WTC11 (cell line): ENCODE results near the gene USB1. TPM values are rescaled to one million over a fixed set of nuclear protein-coding genes. Genes with fewer than 3 reads are reported as not detected.
A peak's percentile ranks its signal among the peaks of the same experiment; 100 is the strongest.

Experiments
- ATAC-seq: fragments of 200-7000 bp; cut with Tn5 transposase; 2 replicates; pipeline ENCODE4 v1.10.0; 2021; ENCODE audit warnings: mild to moderate bottlenecking, moderate library complexity
- CTCF ChIA-PET: fragments of 300-600 bp; sonication (Branson Sonifier 250); formaldehyde crosslinking; loops from one replicate; lab custom pipeline; 2021; ENCODE audit warnings: antibody characterized with exemption; lab: Charles Lee
- POLR2A ChIA-PET: fragments of 350-600 bp; sonication (Branson Sonifier 250); formaldehyde crosslinking; loops from one replicate; lab custom pipeline; 2021; ENCODE audit warnings: antibody characterized with exemption; lab: Charles Lee
- DNase-seq: peaks from one replicate; pipeline ENCODE4 v3.0.0; 2021; ENCODE audit warnings: low spot score
- H3K27ac Mint-ChIP-seq: 2 replicates; pipeline ENCODE4 v1.8.0; 2021; ENCODE audit warnings: mixed read lengths
- H3K27me3 Mint-ChIP-seq: 2 replicates; pipeline ENCODE4 v1.8.0; 2021; ENCODE audit warnings: low read depth, mild to moderate bottlenecking, moderate library complexity, mixed read lengths
- H3K36me3 Mint-ChIP-seq: 2 replicates; pipeline ENCODE4 v1.8.0; 2021; ENCODE audit warnings: mixed read lengths
- H3K4me1 Mint-ChIP-seq: 2 replicates; pipeline ENCODE4 v1.8.0; 2022; ENCODE audit warnings: mixed read lengths
- H3K4me3 Mint-ChIP-seq: 2 replicates; pipeline ENCODE4 v1.8.0; 2021; ENCODE audit warnings: mild to moderate bottlenecking, moderate library complexity, mixed read lengths
- H3K9me3 Mint-ChIP-seq: 2 replicates; pipeline ENCODE4 v1.8.0; 2021; ENCODE audit warnings: mixed read lengths
- E2F1 ChIP-seq: sonication (generic); formaldehyde crosslinking; IDR thresholded peaks from 2 replicates; pipeline ENCODE4 v1.8.0; 2022; ENCODE audit warnings: mild to moderate bottlenecking, missing genetic modification reagents
- ESRRA ChIP-seq: sonication (generic); formaldehyde crosslinking; IDR thresholded peaks from 2 replicates; pipeline ENCODE4 v1.8.1; 2022; ENCODE audit warnings: mild to moderate bottlenecking, missing genetic modification reagents, borderline replicate concordance
- ETV6 ChIP-seq: sonication (generic); formaldehyde crosslinking; IDR thresholded peaks from 2 replicates; pipeline ENCODE4 v1.8.1; 2022; ENCODE audit warnings: mild to moderate bottlenecking, missing genetic modification reagents
- FOXP4 ChIP-seq: sonication (generic); formaldehyde crosslinking; IDR thresholded peaks from 2 replicates; pipeline ENCODE4 v1.8.0; 2022; ENCODE audit warnings: mild to moderate bottlenecking, missing genetic modification reagents
- GABPB1 ChIP-seq: sonication (generic); formaldehyde crosslinking; IDR thresholded peaks from 2 replicates; pipeline ENCODE4 v1.8.1; 2023; ENCODE audit warnings: mild to moderate bottlenecking, missing genetic modification reagents
- GTF2I ChIP-seq: fragments of 250-450 bp; sonication (Bioruptor Pico); conservative IDR thresholded peaks from 2 replicates; pipeline ENCODE4 v1.4.0; 2021; ENCODE audit warnings: mild to moderate bottlenecking
- HMGXB4 ChIP-seq: sonication (generic); formaldehyde crosslinking; IDR thresholded peaks from 2 replicates; pipeline ENCODE4 v1.8.1; 2023; ENCODE audit warnings: mild to moderate bottlenecking, moderate library complexity, missing genetic modification reagents
- JAZF1 ChIP-seq: fragments of 250-450 bp; sonication (Bioruptor Pico); IDR thresholded peaks from 2 replicates; pipeline ENCODE4 v1.9.0; 2021; ENCODE audit warnings: moderate library complexity, mild to moderate bottlenecking, inconsistent platforms
- MAX ChIP-seq: sonication (generic); formaldehyde crosslinking; IDR thresholded peaks from 2 replicates; pipeline ENCODE4 v1.8.0; 2022; ENCODE audit warnings: mild to moderate bottlenecking, missing genetic modification reagents
- NFYB ChIP-seq: sonication (generic); formaldehyde crosslinking; conservative IDR thresholded peaks from 2 replicates; pipeline ENCODE4 v1.8.0; 2022; ENCODE audit warnings: low read depth, missing genetic modification reagents
- NR2C2 ChIP-seq: sonication (generic); formaldehyde crosslinking; IDR thresholded peaks from 2 replicates; pipeline ENCODE4 v1.8.0; 2022; ENCODE audit warnings: mild to moderate bottlenecking, missing genetic modification reagents
- PREB ChIP-seq: sonication (generic); formaldehyde crosslinking; IDR thresholded peaks from 2 replicates; pipeline ENCODE4 v1.8.1; 2022; ENCODE audit warnings: mild to moderate bottlenecking, missing genetic modification reagents, moderate library complexity, borderline replicate concordance
- ZNF121 ChIP-seq: sonication (generic); formaldehyde crosslinking; IDR thresholded peaks from 2 replicates; pipeline ENCODE4 v1.8.0; 2023; ENCODE audit warnings: missing genetic modification reagents
- ZNF232 ChIP-seq: sonication (generic); formaldehyde crosslinking; IDR thresholded peaks from 2 replicates; pipeline ENCODE4 v1.8.0; 2022; ENCODE audit warnings: mild to moderate bottlenecking, missing genetic modification reagents
- ZNF423 ChIP-seq: fragments of 250-450 bp; sonication (Bioruptor Pico); IDR thresholded peaks from 2 replicates; pipeline ENCODE4 v2.1.2; 2022; ENCODE audit warnings: mild to moderate bottlenecking, moderate library complexity
- ZNF425 ChIP-seq: fragments of 250-450 bp; sonication (Bioruptor Pico); conservative IDR thresholded peaks from 2 replicates; pipeline ENCODE4 v1.9.0; 2021; ENCODE audit warnings: mild to moderate bottlenecking
- ZNF512 ChIP-seq: sonication (generic); formaldehyde crosslinking; IDR thresholded peaks from 2 replicates; pipeline ENCODE4 v1.8.1; 2022; ENCODE audit warnings: missing genetic modification reagents, borderline replicate concordance
- ZNF532 ChIP-seq: fragments of 250-450 bp; sonication (Bioruptor Pico); IDR thresholded peaks from 2 replicates; pipeline ENCODE4 v1.9.0; 2021; ENCODE audit warnings: mild to moderate bottlenecking, borderline replicate concordance
- total RNA-seq: library from RNA; stranded (reverse); gene quantifications from 3 replicates; pipeline ENCODE4 v1.2.3, GENCODE V29; 2021

The USB1 gene
- total RNA-seq, 1 experiment from 2014 or later, result 67.1 TPM

- Mint-ChIP-seq H3K27me3 (peaks cover 40% of the 10 kb centered on the region), H3K4me3 (no peak overlapping the region), H3K36me3 (no peaks in the 10 kb centered on the region), H3K4me1 (peaks cover 9% of the 10 kb centered on the region), H3K27ac (no peak overlapping the region), H3K9me3 (no peaks in the 10 kb centered on the region)
- no peak for ATAC-seq
- POLR2A ChIA-PET, result no interaction called here
- TF ChIP-seq ZNF423 (CRISPR knock-in tag) (no peak), ZNF232 (CRISPR knock-in tag) (no peak), ZNF512 (CRISPR knock-in tag) (no peak), NR2C2 (CRISPR knock-in tag) (no peak), ZNF121 (no peak), GTF2I (no peak), ZNF532 (CRISPR knock-in tag) (no peak)
- CTCF ChIA-PET, result interaction anchor here (2.7 kb wide), 1 partner anchor 19 kb away, joined by 20 read pairs; the partner anchor contains the start of genes USB1 and ZNF319
- no peak for DNase-seq
These were observed 18.8 kb upstream of the USB1 start for GRCh38 chr16:57982385-57982784.

GRCh38 chr16:57984443-57985203 lies 16.6 kb upstream of the USB1 start:
- Mint-ChIP-seq H3K9me3 (no peaks in the 10 kb centered on the region), H3K36me3 (no peaks in the 10 kb centered on the region), H3K27ac (no peak overlapping the region), H3K4me1 (peaks cover 9% of the 10 kb centered on the region), H3K27me3 (peaks cover 48% of the 10 kb centered on the region), H3K4me3 (peak overlapping the region; percentile 86)
- ChIA-PET CTCF (interaction anchor here (0.6 to 2.7 kb wide), 16 partner anchors 8 to 393 kb away, joined by 3 to 20 read pairs (median 4); partner anchors contain the start of genes CFAP20, USB1 and ZNF319), POLR2A (interaction anchor here (0.6 to 1.2 kb wide), 3 partner anchors 12 to 86 kb away, joined by 3 to 4 read pairs (median 3); no protein-coding TSS in a partner anchor)
- DNase-seq, result peak; percentile 99
- peak; percentile 97 for ATAC-seq
- TF ChIP-seq GABPB1 (CRISPR knock-in tag), result 0 out of 2 replicates have a peak, but pooled peaks have one; percentile 23
- no peak for TF ChIP-seq JAZF1 (CRISPR knock-in tag)
- TF ChIP-seq MAX, result peak; percentile 87
- 0 out of 2 replicates have a peak, but pooled peaks have one; percentile 52 for TF ChIP-seq HMGXB4 (CRISPR knock-in tag)
- TF ChIP-seq ETV6 (CRISPR knock-in tag), result peak; percentile 21; the same call in 1 of the 2 replicates
- TF ChIP-seq FOXP4 (CRISPR knock-in tag), result 0 out of 2 replicates have a peak, but pooled peaks have one; percentile 51
- no peak for TF ChIP-seq NFYB
- TF ChIP-seq PREB (CRISPR knock-in tag), result no peak
- 0 out of 2 replicates have a peak, but pooled peaks have one; percentile 43 for TF ChIP-seq ESRRA (CRISPR knock-in tag)
- TF ChIP-seq ZNF425, result no peak
- peak; percentile 29; the same call in 1 of the 2 replicates for TF ChIP-seq E2F1 (CRISPR knock-in tag)
